NOMO-1 treated with dmso at 0.1 percent for 144 hours (cell line): ENCODE data around the gene MDM4.
"Not testable (repeated sequence)": the region's sequence is repeated elsewhere in the genome, so short reads cannot be mapped to it uniquely, and the experiment has no call there.

ENCODE experiments used
- DNase-seq: peaks from one replicate; lab custom pipeline; 2025; ENCODE audit not compliant: unreplicated experiment; lab: John Stamatoyannopoulos, UW

MDM4 gene

GRCh38 chr1:204516180-204516879 lies at the start of gene MDM4:
TSS of gene MDM4 (plus strand) at chr1:204516406. CDS start at chr1:204525519, 9,113 bp downstream.
- DNase-seq, result peak; percentile 91

GRCh38 chr1:204466416-204467405 lies 49.5 kb upstream of the MDM4 start:
- DNase-seq, result no peak

- no peak for DNase-seq
Observed at GRCh38 chr1:204468206-204468605, 48.0 kb upstream of the MDM4 start.

GRCh38 chr1:204468766-204469302 lies 47.4 kb upstream of the MDM4 start:
- DNase-seq, result no peak

GRCh38 chr1:204469304-204469703 lies 46.9 kb upstream of the MDM4 start:
- DNase-seq, result no peak

GRCh38 chr1:204471687-204472086 lies 44.5 kb upstream of the MDM4 start:
- no peak for DNase-seq

GRCh38 chr1:204472660-204473059 lies 43.5 kb upstream of the MDM4 start:
- DNase-seq, result no peak

- DNase-seq, result no peak
Observed at GRCh38 chr1:204473400-204473965, 42.7 kb upstream of the MDM4 start.

GRCh38 chr1:204475656-204476432 lies 40.4 kb upstream of the MDM4 start:
- DNase-seq, result peak; percentile 14

GRCh38 chr1:204476563-204476962 lies 39.6 kb upstream of the MDM4 start:
- no peak for DNase-seq

GRCh38 chr1:204477036-204477740 lies 39.0 kb upstream of the MDM4 start:
- no peak for DNase-seq

- DNase-seq, result no peak
Observed at GRCh38 chr1:204478172-204478899, 37.9 kb upstream of the MDM4 start.

- DNase-seq, result no peak
Observed at GRCh38 chr1:204478921-204479320, 37.3 kb upstream of the MDM4 start.

- DNase-seq, result no peak
Observed at GRCh38 chr1:204479387-204480136, 36.6 kb upstream of the MDM4 start.

GRCh38 chr1:204480515-204480914 lies 35.7 kb upstream of the MDM4 start:
- DNase-seq, result no peak

- no peak for DNase-seq
Observed at GRCh38 chr1:204483791-204484190, 32.4 kb upstream of the MDM4 start.

GRCh38 chr1:204486513-204487255 lies 29.5 kb upstream of the MDM4 start:
- not testable (repeated sequence) for DNase-seq

GRCh38 chr1:204487256-204487615 lies 29.0 kb upstream of the MDM4 start:
- DNase-seq, result no peak
